Upper lobe of left lung (tissue), 6 donors: Measurements from ENCODE around the gene C3orf70. TPM values are rescaled to one million over a fixed set of nuclear protein-coding genes. Genes with fewer than 3 reads are reported as not detected.

Experiments used
- ATAC-seq, 2 donors: fragments of 200-7000 bp; cut with Tn5 transposase; one replicate each; pipeline ENCODE4 v1.9.1; 2022; ENCODE audit warnings: mild to moderate bottlenecking in 2 of 2, moderate library complexity in 2 of 2; ENCODE audit not compliant: low FRiP score in 2 of 2
- DNase-seq, 2 donors: peaks; one replicate each; pipeline ENCODE4 v3.0.0-alpha.2; 2019 to 2020
- H3K27ac ChIP-seq, 4 donors: fragments of 200-600 bp; sonication (generic); one replicate each; pipeline ENCODE4 v1.5.1; 2016 to 2019
- H3K27me3 ChIP-seq, 4 donors: fragments of 200-600 bp; sonication (generic); one replicate each; pipeline ENCODE4 v1.5.1; 2017 to 2019
- H3K36me3 ChIP-seq, 4 donors: fragments of 200-600 bp; sonication (generic); one replicate each; pipeline ENCODE4 v1.5.1; 2016 to 2019
- H3K4me1 ChIP-seq, 4 donors: fragments of 200-600 bp; sonication (generic); one replicate each; pipeline ENCODE4 v1.5.1; 2018 to 2019
- H3K4me3 ChIP-seq, 4 donors: fragments of 200-600 bp; sonication (generic); one replicate each; pipeline ENCODE4 v1.5.1; 2017 to 2019; ENCODE audit warnings: mild to moderate bottlenecking in 2 of 4, moderate library complexity in 1 of 4
- H3K9me3 ChIP-seq, 4 donors: fragments of 200-600 bp; sonication (generic); one replicate each; pipeline ENCODE4 v1.5.1; 2018 to 2019
- EP300 ChIP-seq, 4 donors: sonication (generic); formaldehyde crosslinking; IDR thresholded peaks; one replicate each; pipeline ENCODE4 v1.5.1; 2017; ENCODE audit warnings: antibody characterized with exemption in 4 of 4, control low read depth in 2 of 4
- POLR2A ChIP-seq, 4 donors: fragments of 450-650 bp; IDR thresholded peaks; one replicate each; pipeline ENCODE4 v1.5.1; 2016 to 2017; ENCODE audit warnings: antibody characterized with exemption in 4 of 4, mild to moderate bottlenecking in 2 of 4
- POLR2AphosphoS5 ChIP-seq, 2 donors: sonication (generic); formaldehyde crosslinking; IDR thresholded peaks; one replicate each; pipeline ENCODE4 v1.5.1; 2017; ENCODE audit warnings: antibody characterized with exemption in 2 of 2
- WGBS, 2 donors: methylation state at CpG; one replicate each; pipeline ENCODE4 v1.1.5; 2017 to 2018; 5-methylcytosine and 5-hydroxymethylcytosine counted together
- total RNA-seq, 6 donors: library from RNA; depleted of rRNA in 4 of 6; stranded (reverse); fragments of >200 nt in 4 of 6; gene quantifications; one replicate each; pipeline versions ENCODE4 v1.1.0 to v1.2.1, GENCODE V29; 2016 to 2021
- TF ChIP-seq, protein P1 (sequence below), 6 experiments: fragments of 450-650 bp in 4 of 6; fragments of 200-600 bp in 2 of 6; sonication (generic) in 2 of 6; IDR thresholded peaks; one replicate each; pipeline ENCODE4 v1.5.1; 2016 to 2019; ENCODE audit warnings: antibody characterized with exemption in 6 of 6
- donor health status: DM: no; HTN: no; CAD: no; lungs with moderate emphysema.
- donor health status: DM: no; HTN: yes; CAD: no; lungs with severe emphysema.

The C3orf70 gene
- total RNA-seq, 6 donors from 2014 or later: 0.67 to 3.9 (median 1.6) TPM

DNA sequence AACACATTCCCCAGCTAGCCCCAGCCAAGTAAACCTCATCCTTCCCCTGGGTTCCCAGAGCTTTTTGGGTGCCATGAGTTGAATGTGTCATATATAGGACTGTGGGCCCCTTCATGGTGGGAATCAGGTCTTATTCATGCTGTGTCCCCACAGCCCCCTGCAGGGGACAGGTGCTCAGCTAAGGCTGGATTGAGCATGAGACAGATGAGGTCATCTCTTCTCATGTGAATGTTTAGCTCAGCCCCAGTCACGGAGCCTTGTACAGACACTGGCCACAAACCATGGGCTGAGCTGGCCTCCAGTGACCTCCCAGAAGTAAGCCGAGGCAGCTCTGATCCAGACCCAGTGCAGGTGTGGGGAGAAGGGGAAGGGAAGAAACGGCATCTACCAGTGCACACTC is 70.7 kb downstream of the C3orf70 start:
- H3K27ac ChIP-seq: no peak overlapping the region

GRCh38 chr3:185081521-185081920 is 71.3 kb downstream of the C3orf70 start:
- no peaks in the 10 kb centered on the region for H3K36me3 ChIP-seq
- no peak for ATAC-seq
- H3K4me1 ChIP-seq: no peaks in the 10 kb centered on the region
- no peak overlapping the region for H3K4me3 ChIP-seq
- H3K27me3 ChIP-seq: no peaks in the 10 kb centered on the region
- no peaks in the 10 kb centered on the region for H3K9me3 ChIP-seq
- H3K27ac ChIP-seq: no peak overlapping the region
- DNase-seq: no peak
- TF ChIP-seq EP300 (IDR thresholded peaks at IDR 0.05): no peak
- TF ChIP-seq POLR2A (IDR thresholded peaks at IDR 0.05): no peak
- TF ChIP-seq POLR2AphosphoS5 (IDR thresholded peaks at IDR 0.05): no peak
- TF ChIP-seq, protein P1, sequence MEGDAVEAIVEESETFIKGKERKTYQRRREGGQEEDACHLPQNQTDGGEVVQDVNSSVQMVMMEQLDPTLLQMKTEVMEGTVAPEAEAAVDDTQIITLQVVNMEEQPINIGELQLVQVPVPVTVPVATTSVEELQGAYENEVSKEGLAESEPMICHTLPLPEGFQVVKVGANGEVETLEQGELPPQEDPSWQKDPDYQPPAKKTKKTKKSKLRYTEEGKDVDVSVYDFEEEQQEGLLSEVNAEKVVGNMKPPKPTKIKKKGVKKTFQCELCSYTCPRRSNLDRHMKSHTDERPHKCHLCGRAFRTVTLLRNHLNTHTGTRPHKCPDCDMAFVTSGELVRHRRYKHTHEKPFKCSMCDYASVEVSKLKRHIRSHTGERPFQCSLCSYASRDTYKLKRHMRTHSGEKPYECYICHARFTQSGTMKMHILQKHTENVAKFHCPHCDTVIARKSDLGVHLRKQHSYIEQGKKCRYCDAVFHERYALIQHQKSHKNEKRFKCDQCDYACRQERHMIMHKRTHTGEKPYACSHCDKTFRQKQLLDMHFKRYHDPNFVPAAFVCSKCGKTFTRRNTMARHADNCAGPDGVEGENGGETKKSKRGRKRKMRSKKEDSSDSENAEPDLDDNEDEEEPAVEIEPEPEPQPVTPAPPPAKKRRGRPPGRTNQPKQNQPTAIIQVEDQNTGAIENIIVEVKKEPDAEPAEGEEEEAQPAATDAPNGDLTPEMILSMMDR (IDR thresholded peaks at IDR 0.05): no peak
- WGBS, 2 donors: 97 to 100% methylated on average over 1 of the region's 1 CpG

More for the DNA sequence above, 70.7 kb downstream of the C3orf70 start:
- H3K36me3 ChIP-seq: no peaks in the 10 kb centered on the region
- no peaks in the 10 kb centered on the region for H3K27me3 ChIP-seq
- 85 to 90% methylated on average over 3 of the region's 3 CpGs for WGBS, 2 donors
- DNase-seq (no peak), ATAC-seq (no peak)
- no peak overlapping the region for H3K4me3 ChIP-seq
- H3K4me1 ChIP-seq: no peaks in the 10 kb centered on the region
- TF ChIP-seq, protein P1 (IDR thresholded peaks at IDR 0.05): no peak
- TF ChIP-seq EP300 (IDR thresholded peaks at IDR 0.05) (no peak), POLR2AphosphoS5 (IDR thresholded peaks at IDR 0.05) (no peak), POLR2A (IDR thresholded peaks at IDR 0.05) (no peak)
- no peaks in the 10 kb centered on the region for H3K9me3 ChIP-seq

- Histone ChIP-seq H3K4me1 (no peaks in the 10 kb centered on the region), H3K4me3 (no peak overlapping the region), H3K27me3 (no peaks in the 10 kb centered on the region), H3K36me3 (no peaks in the 10 kb centered on the region), H3K27ac (no peak overlapping the region), H3K9me3 (no peaks in the 10 kb centered on the region)
- WGBS, 2 donors: 45 to 67% methylated on average over 1 of the region's 1 CpG
- DNase-seq: no peak
- TF ChIP-seq POLR2AphosphoS5 (IDR thresholded peaks at IDR 0.05) (no peak), POLR2A (IDR thresholded peaks at IDR 0.05) (no peak), EP300 (IDR thresholded peaks at IDR 0.05) (no peak)
- TF ChIP-seq, protein P1 (IDR thresholded peaks at IDR 0.05): no peak
- no peak for ATAC-seq
Measured at GRCh38 chr3:185079625-185080024, 73.2 kb downstream of the C3orf70 start.

GRCh38 chr3:185076219-185076618 is 76.6 kb downstream of the C3orf70 start:
- Histone ChIP-seq H3K9me3 (no peaks in the 10 kb centered on the region), H3K36me3 (no peaks in the 10 kb centered on the region), H3K4me3 (no peak overlapping the region), H3K27me3 (no peaks in the 10 kb centered on the region), H3K4me1 (no peaks in the 10 kb centered on the region), H3K27ac (no peak overlapping the region)
- DNase-seq: no peak
- WGBS, 2 donors: 78 to 92% methylated on average over 6 to 8 of the region's 8 CpGs
- TF ChIP-seq, protein P1 (IDR thresholded peaks at IDR 0.05): no peak
- no peak for TF ChIP-seq POLR2A (IDR thresholded peaks at IDR 0.05)
- no peak for TF ChIP-seq POLR2AphosphoS5 (IDR thresholded peaks at IDR 0.05)
- TF ChIP-seq EP300 (IDR thresholded peaks at IDR 0.05): no peak
- ATAC-seq: no peak

- Histone ChIP-seq H3K4me1 (no peaks in the 10 kb centered on the region), H3K4me3 (no peak overlapping the region), H3K36me3 (no peaks in the 10 kb centered on the region), H3K27me3 (no peaks in the 10 kb centered on the region), H3K9me3 (no peaks in the 10 kb centered on the region), H3K27ac (no peak overlapping the region)
- no peak for DNase-seq
- TF ChIP-seq POLR2AphosphoS5 (IDR thresholded peaks at IDR 0.05): no peak
- TF ChIP-seq, protein P1 (IDR thresholded peaks at IDR 0.05): no peak
- no peak for ATAC-seq
- WGBS, 2 donors: 96 to 99% methylated on average over 12 of the region's 13 CpGs
Measured at GRCh38 chr3:185075547-185075946, 77.3 kb downstream of the C3orf70 start.
